ENCODE measurements around the gene KRT73.

Gene KRT73

GRCh38 chr12:52618216-52618615, at the start of gene KRT73:
TSS of gene KRT73 (minus strand) at chr12:52618559. CDS start at chr12:52618524, 35 bp downstream.
- DNase-seq = no peak

- DNase-seq = no peak
Measured at GRCh38 chr12:52667931-52668330, 49.6 kb upstream of the KRT73 start.

GRCh38 chr12:52667509-52667908, 49.1 kb upstream of the KRT73 start:
- no peak for DNase-seq

- DNase-seq = no peak
Measured at GRCh38 chr12:52666471-52666870, 48.1 kb upstream of the KRT73 start.

GRCh38 chr12:52663420-52663819, 45.1 kb upstream of the KRT73 start:
- no peak for DNase-seq

GRCh38 chr12:52662918-52663229, 44.5 kb upstream of the KRT73 start:
- DNase-seq = no peak

- DNase-seq = no peak
Measured at GRCh38 chr12:52662093-52662917, 43.9 kb upstream of the KRT73 start.

GRCh38 chr12:52661668-52662067, 43.3 kb upstream of the KRT73 start:
- no peak for DNase-seq

GRCh38 chr12:52660934-52661499, 42.7 kb upstream of the KRT73 start:
- no peak for DNase-seq

GRCh38 chr12:52659951-52660350, 41.6 kb upstream of the KRT73 start:
- no peak for DNase-seq

- no peak for DNase-seq
Measured at GRCh38 chr12:52659395-52659794, 41.0 kb upstream of the KRT73 start.

GRCh38 chr12:52658196-52658595, 39.8 kb upstream of the KRT73 start:
- no peak for DNase-seq

- no peak for DNase-seq
Measured at GRCh38 chr12:52657250-52657902, 39.0 kb upstream of the KRT73 start.

- DNase-seq = no peak
Measured at GRCh38 chr12:52656616-52657015, 38.3 kb upstream of the KRT73 start.

GRCh38 chr12:52655720-52656124, 37.4 kb upstream of the KRT73 start:
- DNase-seq = no peak

- no peak for DNase-seq
Measured at GRCh38 chr12:52655251-52655650, 36.9 kb upstream of the KRT73 start.

GRCh38 chr12:52651726-52652261, 33.4 kb upstream of the KRT73 start, which contains the start of gene KRT2:
TSS of gene KRT2 (minus strand) at chr12:52652211. CDS start at chr12:52652142, 69 bp downstream.
- DNase-seq = no peak

- DNase-seq = no peak
Measured at GRCh38 chr12:52650520-52651081, 32.2 kb upstream of the KRT73 start.

- DNase-seq = no peak
Measured at GRCh38 chr12:52649066-52649465, 30.7 kb upstream of the KRT73 start.

GRCh38 chr12:52648012-52648550, 29.7 kb upstream of the KRT73 start:
- DNase-seq = no peak

GRCh38 chr12:52647601-52648000, 29.2 kb upstream of the KRT73 start:
- DNase-seq = no peak

- DNase-seq = no peak
Measured at GRCh38 chr12:52646613-52647012, 28.3 kb upstream of the KRT73 start.

GRCh38 chr12:52645982-52646381, 27.6 kb upstream of the KRT73 start:
- DNase-seq = no peak

Data from stimulated activated CD4-positive, alpha-beta T cell treated with anti-CD3 and anti-CD28 coated beads, Interleukin-4, amount 100 ng/mL, for 4 hours (primary cell).